ENCODE data around the gene TMEM125.

DNA sequence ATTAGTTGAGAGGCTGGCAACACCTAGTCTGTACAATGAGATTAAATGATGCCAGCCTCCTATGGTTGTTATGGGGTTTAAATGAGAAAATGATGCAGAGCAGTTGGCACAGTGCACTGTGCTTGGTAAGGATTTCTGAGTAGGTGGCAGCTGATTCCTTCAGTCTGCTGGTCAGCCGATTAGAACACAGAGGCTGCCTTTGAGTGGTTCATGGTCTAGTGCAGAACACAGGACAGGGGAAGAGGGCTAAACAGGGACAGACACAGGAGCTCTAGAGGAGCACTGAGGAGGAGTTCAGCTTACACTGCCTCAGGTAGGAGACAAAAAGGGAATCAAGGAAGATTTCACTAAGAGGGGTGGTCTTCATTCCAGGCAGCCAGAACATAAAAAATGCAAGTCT lies 32.4 kb downstream of the TMEM125 start:
- TF ChIP-seq, protein P1, sequence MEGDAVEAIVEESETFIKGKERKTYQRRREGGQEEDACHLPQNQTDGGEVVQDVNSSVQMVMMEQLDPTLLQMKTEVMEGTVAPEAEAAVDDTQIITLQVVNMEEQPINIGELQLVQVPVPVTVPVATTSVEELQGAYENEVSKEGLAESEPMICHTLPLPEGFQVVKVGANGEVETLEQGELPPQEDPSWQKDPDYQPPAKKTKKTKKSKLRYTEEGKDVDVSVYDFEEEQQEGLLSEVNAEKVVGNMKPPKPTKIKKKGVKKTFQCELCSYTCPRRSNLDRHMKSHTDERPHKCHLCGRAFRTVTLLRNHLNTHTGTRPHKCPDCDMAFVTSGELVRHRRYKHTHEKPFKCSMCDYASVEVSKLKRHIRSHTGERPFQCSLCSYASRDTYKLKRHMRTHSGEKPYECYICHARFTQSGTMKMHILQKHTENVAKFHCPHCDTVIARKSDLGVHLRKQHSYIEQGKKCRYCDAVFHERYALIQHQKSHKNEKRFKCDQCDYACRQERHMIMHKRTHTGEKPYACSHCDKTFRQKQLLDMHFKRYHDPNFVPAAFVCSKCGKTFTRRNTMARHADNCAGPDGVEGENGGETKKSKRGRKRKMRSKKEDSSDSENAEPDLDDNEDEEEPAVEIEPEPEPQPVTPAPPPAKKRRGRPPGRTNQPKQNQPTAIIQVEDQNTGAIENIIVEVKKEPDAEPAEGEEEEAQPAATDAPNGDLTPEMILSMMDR (IDR thresholded peaks at IDR 0.05) = no peak
- no peak for TF ChIP-seq ZFX (IDR thresholded peaks at IDR 0.05; ENCODE audit: borderline replicate concordance)
